ENCODE data around the gene UPB1.

DNA sequence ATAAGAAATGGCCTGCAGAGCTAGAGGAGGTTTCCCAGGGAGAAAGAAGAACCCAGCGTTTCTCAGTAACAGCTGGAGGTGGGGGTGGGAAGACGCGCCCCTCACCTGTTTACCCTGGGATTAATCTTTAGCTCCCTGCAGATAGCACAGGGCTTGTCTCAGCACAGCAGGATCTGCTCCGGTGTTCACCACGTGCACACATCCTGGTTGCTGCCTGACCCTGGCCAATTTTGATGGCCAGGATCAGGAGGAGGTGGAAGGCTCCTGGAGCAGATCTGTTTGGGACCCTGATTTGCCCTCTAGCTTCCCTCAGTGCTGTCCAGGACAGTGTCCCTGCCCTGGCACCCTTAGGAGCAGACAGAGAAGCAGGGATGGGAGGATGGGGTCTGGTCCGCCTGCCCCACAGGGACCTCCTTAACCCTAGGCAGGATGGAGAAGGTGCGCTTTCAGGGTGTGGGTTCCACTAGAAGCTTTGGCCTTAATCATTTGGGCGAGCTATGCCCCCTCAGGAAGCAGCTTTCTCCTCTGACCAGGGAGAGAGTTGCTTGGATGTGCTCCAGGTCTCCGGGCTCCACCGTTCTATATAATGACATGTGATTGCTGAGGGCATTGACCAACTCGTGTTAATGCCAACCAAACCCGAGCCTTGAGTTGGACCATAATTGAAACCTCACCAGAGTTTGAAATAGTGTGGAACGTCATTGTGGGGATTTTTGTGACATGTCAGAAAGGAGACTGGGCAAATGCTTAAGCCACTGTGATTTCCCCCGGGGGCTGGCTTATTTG is 19.3 kb downstream of the UPB1 start:
- TF ChIP-seq, protein P1, sequence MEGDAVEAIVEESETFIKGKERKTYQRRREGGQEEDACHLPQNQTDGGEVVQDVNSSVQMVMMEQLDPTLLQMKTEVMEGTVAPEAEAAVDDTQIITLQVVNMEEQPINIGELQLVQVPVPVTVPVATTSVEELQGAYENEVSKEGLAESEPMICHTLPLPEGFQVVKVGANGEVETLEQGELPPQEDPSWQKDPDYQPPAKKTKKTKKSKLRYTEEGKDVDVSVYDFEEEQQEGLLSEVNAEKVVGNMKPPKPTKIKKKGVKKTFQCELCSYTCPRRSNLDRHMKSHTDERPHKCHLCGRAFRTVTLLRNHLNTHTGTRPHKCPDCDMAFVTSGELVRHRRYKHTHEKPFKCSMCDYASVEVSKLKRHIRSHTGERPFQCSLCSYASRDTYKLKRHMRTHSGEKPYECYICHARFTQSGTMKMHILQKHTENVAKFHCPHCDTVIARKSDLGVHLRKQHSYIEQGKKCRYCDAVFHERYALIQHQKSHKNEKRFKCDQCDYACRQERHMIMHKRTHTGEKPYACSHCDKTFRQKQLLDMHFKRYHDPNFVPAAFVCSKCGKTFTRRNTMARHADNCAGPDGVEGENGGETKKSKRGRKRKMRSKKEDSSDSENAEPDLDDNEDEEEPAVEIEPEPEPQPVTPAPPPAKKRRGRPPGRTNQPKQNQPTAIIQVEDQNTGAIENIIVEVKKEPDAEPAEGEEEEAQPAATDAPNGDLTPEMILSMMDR (conservative IDR thresholded peaks at IDR 0.05; ENCODE audit: low read length), result no peak
- no peak for TF ChIP-seq EZH2phosphoT487 (IDR thresholded peaks at IDR 0.05; ENCODE audit: borderline replicate concordance)
